NCI-H146 treated with DMSO at 0.1 percent for 48 hours (cell line): ENCODE data around the gene FEZ2.

Experiments used
- DNase-seq: peaks from one replicate; lab custom pipeline; 2025; ENCODE audit not compliant: unreplicated experiment; lab: John Stamatoyannopoulos, UW

The FEZ2 gene

DNA sequence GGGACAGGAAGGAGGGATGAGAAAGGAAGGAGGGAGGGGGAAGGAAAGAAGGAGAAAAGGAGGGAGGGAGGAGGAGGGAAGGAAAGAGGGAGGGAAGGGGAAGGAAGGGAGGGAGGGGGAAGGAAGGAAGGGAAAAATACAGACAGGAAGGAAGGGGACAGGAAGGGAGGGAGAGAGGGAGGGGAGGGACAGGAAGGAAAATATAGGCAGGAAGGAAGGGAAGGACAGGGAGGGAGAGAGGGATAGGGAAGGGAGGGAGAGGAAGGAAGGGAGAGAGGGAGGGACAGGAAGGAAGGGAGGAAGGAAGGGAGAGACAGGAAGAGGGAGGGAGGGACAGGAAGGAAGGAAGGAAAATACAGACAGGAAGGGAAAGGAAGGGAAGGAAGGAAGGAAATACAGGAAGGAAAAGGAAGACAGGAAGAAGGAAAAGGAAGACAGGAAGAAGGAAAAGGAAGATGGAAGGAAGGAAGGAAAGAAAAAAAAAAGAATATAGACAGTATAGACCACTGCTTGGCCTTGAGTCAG is 63.6 kb downstream of the FEZ2 start:
- no peak for DNase-seq

DNA sequence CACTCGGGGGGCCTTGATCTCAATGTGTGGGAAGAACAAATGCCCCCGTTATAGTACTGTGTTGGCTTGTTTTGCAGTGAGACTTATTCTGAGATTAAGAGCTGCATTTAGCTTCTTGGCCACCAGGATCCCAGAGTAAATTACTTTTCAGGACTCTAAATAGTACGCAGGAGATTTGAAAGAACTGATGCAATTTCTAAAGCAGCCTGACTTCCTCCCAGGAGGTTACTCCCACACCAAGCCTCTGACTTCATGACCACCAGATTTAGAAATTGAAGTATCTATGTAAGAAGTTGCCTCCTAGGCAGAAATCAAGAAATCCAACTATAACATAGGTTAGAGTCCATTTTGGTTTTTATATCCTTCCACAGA is 67.0 kb downstream of the FEZ2 start:
- DNase-seq, result no peak

DNA sequence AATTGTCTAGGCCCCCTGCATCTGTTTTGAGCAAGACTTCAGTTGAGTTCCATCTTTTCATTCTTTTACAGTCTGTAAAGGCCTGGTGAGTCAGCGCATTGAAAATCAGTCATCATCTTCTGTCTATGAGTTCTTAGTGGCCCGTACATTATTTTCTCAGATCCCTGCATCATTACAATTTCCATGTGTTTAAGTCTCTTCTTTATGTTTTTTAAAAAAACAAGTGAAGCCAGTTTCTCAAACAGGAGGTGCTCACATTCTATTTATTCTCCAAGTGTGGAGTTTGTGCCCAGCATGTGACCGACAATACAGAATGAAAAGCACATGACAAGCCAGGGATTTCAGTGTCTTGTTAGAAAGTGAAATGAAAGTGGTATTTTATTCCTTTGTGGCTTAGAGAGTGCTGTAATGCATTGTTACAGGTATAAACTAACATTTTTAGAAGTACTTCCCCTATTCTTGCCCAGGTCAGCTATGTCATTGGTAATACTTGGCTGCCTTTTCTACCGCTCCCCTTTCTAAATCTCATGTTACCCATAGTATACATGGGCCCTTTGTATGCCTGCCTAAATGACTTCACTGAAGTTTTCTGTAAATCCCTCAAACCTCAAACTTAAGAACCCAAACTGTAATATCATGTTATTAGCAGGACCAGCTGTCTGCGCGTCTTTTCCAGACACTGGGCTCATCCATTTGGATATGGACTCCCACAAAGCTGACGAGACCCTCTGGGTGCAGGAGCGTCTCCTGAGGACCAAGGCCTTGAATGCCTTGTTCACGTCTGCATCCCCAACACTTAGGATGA is 67.6 kb downstream of the FEZ2 start:
- DNase-seq, result no peak

DNA sequence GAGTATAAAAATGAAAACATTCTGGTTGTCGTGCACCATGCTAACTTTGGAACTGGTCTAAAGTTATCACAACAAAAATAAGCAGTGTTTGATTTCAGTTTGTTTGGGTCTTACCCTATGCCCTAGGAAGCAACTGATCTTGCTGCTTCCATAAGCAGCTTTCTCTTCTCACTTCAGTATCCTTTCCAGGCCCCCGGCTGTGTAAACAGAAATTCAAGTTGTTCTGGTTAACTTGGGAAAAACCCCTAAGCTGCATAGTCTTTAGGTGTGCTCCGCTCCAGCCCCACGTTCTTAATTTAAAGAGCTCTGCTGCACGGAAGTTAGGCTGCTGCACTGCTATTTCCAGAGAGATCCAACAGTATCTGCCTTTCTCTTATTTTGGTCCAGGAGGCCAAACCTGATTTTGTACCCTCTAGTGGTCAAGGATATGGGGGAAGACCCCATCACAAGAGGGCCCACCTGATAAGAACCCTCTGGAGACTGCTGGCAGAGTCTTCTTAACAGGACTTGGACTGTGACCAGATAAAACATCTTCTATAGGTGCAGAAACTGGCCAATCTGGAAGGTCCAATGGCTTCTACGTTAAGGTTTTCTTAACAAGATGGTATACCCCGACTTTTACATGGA is 69.1 kb downstream of the FEZ2 start:
- no peak for DNase-seq

DNA sequence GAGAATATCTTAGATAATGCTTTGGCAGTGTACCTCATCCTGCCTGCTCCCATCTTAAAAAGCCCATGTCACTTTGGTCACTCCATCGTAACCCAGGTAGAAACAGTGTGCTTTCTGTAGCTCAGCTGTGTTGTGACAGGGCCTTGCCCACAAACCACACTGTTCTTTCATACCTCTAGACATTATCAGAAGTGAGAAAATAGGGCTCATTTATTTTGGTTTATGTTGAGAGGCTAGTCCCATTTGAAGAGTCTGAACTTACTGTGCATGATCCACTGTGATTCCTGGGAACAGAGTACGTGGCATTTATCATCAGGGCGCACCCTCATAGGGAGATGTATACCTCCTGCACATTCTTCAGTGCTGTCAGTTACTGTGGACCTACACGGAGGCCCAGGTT is 69.7 kb downstream of the FEZ2 start:
- no peak for DNase-seq

DNA sequence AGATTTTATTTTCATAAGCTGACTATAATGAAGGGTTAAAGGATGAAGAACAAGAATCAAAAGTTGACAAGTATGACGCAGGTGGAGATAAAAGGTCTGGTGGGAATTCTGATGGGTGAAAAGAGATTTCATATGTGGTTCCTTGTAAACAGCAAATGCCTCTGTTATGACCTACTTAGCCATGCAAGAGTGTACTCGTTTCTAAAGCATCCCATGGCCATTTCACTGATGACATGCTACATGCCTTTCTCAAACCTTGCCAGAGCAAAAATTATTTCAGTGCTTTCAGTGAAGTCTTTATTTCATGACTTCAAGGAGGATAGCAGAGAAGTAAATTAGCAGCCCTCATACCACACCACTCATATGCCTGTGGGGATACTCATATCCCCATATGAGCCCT is 71.7 kb downstream of the FEZ2 start:
- DNase-seq, result no peak

DNA sequence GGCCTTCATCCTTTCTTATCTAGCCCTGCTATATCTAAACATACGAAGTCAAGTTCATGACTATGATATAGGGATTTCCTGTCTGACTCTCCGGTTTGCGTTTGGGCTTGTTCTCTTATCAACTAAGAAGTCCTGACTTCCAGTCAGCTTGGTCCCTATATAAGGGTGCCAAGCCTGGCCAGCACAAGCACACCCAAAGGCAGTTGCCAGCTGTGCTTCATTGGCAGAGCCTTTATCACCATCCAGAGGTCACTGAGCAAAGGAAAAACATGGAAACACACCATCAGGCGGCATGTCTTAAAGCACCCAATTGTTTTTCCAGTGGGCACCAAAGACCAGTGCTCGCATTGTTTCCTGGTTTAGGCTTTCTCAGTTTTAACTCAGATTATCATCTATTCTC is 72.7 kb downstream of the FEZ2 start:
- DNase-seq, result no peak

DNA sequence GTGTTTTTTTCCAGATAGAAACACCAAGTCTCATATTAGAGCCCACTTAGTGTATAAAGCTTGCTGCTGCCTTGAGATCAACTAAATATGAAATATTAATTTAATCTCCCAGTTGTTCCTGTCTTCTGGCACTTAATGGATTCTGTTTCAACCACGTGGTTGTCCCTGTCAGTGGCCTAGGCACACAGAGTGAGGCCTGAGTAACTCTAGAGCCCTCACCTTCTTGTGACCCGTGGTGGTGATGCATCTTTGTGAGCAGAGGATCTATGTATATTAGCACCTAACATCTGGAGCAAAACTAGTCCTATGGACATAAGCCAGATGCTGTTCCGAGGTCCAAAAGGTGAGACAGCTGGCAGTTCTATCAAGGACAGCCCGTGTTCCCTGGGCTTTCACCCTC is 74.8 kb downstream of the FEZ2 start:
- DNase-seq, result no peak

DNA sequence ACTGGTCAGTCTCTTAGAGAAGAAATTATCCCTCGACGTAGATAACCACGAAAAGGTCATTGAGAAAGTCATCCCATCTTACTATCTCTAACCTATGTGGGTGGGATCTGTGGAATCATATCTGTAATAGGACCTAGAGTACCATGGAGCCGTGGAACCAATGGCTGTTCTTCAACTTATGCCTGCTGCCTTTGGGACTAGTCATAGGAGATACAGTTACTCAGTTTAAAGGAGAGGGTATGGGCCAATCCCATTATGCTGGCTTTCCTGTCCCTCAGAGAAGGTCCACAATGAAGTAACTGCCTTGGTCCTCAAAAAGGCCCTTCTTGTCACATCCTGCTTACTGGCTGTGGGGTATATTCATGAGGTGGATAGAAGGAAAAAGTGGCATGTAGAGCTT is 77.5 kb downstream of the FEZ2 start:
- DNase-seq, result no peak

DNA sequence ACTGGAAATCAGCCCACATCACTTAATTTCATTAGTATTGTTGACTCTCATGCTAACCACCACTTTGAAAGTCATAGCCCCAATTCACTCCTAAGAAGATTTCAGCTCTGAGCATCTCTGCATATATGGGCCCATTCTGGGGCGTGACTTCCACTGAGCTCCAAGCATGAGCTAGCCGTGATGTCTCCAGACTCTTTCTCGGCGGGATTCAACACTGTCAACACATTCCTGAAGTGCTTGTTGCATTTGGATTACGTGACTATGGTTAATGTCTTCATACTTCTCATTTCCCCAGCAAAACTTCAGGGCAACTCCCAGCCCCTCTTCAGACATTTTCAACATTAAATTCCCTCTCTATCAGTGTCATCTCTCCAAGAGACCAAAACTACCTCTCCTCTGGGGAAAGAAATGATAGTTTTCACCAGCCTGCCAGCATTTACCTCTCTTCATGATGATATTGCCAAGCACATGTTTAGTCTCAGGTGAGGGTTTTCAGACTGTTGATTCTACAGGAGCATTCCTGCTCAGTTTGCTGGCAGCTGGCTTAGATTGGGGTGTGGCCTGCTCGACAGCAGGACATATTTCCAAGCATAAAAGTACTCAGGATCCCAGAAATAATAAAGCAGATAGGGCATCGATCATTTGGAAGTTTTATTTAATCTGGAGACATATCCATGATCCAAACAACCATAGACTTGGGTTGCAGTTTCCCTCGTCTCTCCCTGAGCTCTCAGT is 81.7 kb downstream of the FEZ2 start:
- no peak for DNase-seq

DNA sequence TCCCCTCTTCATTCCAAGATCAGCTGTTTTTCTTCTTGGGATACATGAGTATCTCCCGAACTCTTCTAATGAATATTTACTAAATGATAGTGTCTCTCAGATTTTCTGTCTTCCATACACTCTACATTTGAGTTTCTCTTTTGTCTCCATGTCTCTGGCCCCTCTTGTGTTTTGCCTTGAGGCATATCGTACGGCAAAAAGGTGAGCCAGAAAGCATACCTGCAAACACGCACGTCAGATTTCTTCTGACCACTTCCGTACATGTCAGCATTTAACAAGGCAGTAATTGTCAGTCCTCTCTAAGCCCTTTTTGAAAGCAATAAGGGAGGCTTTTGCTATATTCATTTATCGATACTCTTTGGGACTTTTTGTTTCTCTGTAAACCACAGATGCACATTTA is 82.4 kb downstream of the FEZ2 start:
- DNase-seq, result no peak

DNA sequence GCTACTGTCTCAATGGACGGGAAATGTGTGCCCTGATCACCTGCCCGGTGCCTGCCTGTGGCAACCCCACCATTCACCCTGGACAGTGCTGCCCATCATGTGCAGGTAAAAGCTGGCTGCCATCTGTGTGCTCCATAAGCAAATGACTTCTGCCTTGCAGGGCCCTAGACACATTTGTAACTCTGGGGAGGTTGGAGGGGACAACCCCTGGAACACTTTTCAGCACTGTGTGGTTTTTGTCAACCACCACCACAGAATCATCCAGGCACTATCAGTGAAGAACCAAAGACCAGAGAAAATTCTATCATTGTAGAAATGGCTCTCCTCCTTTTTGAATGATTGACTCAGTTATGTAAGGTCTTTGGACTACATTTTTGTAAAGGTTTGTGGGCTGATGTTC is 84.3 kb downstream of the FEZ2 start:
- no peak for DNase-seq

DNA sequence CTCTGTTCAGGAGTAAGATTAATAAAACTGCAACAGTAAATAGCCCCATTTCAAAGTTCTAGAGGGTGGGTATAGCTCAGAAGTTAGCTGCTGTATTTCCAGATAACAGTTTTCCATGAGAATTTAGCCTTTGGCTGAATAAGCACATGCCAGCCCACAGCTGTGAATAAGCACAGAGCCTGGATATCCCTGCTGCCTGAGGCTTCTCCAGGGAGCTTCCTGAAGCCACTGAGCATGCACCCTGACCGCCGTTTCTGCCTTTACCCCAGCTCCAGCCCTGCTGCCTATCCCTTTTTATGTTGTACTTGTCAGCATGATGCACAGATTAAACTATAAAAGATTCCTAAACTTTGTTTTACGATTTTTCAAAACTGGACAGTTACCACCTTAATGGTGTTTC is 85.3 kb downstream of the FEZ2 start:
- no peak for DNase-seq

DNA sequence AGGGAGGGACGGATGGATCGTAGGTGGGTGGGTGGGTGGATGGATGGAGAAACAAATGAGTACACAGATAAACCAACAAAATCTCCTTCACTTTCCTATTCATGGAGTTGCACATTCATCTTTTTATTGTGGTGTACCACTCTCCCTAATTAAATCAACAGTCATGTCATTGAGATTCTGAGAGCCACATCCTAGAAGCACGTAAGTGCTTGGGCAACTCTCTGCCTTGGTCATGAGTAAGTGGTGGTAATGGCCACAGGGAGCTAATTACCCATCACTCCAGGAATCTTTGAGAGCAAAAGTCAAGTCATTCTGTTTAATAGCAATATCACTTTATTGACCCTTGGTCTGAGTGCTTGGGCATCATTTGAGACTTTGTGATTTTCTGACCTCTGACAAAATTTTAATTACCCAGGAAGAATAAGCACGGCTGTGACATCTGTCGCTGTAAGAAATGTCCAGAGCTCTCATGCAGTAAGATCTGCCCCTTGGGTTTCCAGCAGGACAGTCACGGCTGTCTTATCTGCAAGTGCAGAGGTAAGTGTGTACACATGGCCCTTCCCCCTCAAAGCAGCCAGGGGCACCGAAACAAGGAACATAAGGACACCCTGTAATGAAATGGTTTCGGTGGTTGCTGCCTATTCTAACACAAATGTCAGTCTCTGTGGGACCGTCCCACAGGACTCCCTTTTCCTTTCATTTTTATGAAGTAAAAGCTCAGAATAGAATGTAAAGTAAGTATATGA is 85.9 kb downstream of the FEZ2 start:
- no peak for DNase-seq

DNA sequence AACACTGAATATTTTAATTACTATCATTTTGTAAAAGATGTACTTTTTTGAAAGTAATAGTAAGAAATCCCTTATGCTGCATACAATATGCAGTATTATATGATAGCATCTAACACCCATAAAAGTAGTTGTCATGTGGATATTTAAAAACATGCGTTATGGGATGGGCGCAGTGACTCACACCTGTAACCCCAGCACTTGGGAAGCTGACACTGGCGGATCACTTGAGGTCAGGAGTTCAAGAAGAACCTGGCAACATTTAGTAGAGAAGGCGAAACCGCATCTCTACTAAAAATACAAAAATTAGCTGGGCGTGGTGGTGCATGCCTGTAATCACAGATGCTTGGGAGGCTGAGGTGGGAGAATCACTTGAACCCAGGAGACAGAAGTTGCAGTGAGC is 88.9 kb downstream of the FEZ2 start:
- no peak for DNase-seq

DNA sequence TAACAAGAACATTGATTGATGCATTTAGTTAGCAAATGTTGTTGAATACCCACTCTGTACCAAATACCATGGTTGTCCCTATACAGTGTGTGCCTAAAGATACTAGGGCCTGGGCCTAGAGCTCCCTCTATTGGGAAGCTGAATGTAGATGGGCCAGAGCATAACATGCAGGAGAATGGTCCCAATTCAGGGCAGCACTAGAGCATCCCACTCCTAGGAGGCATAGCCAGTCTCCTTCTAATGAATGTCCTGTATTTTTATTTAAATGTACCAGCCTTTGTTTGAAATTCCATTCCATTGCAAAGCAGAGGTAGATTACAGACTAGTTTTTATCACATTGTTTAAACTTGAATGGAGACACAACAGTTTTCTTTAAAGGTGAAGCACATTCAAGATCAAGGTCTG is 90.6 kb downstream of the FEZ2 start:
- peak; percentile 9 for DNase-seq
